Hematopoietic multipotent progenitor cell (in vitro differentiated cells): ENCODE measurements around the gene CACNB2. TPM values are rescaled to one million over a fixed set of nuclear protein-coding genes. Genes with fewer than 3 reads are reported as not detected.

Experiments
- DNase-seq, 3 donors: peaks; one replicate each; pipeline ENCODE4 v3.0.0-alpha.2; 2011 to 2015; ENCODE audit warnings: low read depth in 2 of 3, low spot score in 2 of 3
- total RNA-seq: library from RNA; depleted of rRNA; stranded (reverse); fragments of >200 nt; gene quantifications from one replicate; pipeline ENCODE4 v1.2.3, GENCODE V29; 2012

Gene CACNB2
- total RNA-seq, 1 donor, result 11.6 TPM

- no peak for DNase-seq
Observed at GRCh38 chr10:18223898-18224297, 83.7 kb downstream of the CACNB2 start.

- DNase-seq, result no peak
Observed at GRCh38 chr10:18224626-18225445, 84.6 kb downstream of the CACNB2 start.

GRCh38 chr10:18226336-18226735 is 86.1 kb downstream of the CACNB2 start:
- no peak for DNase-seq

- no peak for DNase-seq
Observed at GRCh38 chr10:18229826-18230225, 89.6 kb downstream of the CACNB2 start.

- no peak for DNase-seq
Observed at GRCh38 chr10:18230794-18231193, 90.6 kb downstream of the CACNB2 start.

GRCh38 chr10:18231480-18231879 is 91.3 kb downstream of the CACNB2 start:
- DNase-seq, result no peak

GRCh38 chr10:18233775-18234174 is 93.6 kb downstream of the CACNB2 start:
- no peak for DNase-seq

GRCh38 chr10:18235477-18235876 is 95.3 kb downstream of the CACNB2 start:
- DNase-seq, result no peak

GRCh38 chr10:18236756-18237155 is 96.5 kb downstream of the CACNB2 start:
- DNase-seq, result no peak

- DNase-seq, result peak in 2 of 3 donors; percentile 41 to 57
Observed at GRCh38 chr10:18238870-18239485, 98.8 kb downstream of the CACNB2 start.

- DNase-seq, result no peak
Observed at GRCh38 chr10:18240185-18240882, 100.1 kb downstream of the CACNB2 start.

- DNase-seq, result no peak
Observed at GRCh38 chr10:18246967-18247366, 106.7 kb downstream of the CACNB2 start.

GRCh38 chr10:18252086-18252485 is 111.9 kb downstream of the CACNB2 start:
- no peak for DNase-seq

GRCh38 chr10:18254086-18254485 is 113.9 kb downstream of the CACNB2 start:
- DNase-seq, result no peak

GRCh38 chr10:18254692-18255091 is 114.5 kb downstream of the CACNB2 start:
- no peak for DNase-seq

GRCh38 chr10:18260310-18260922 is 120.2 kb downstream of the CACNB2 start:
- no peak for DNase-seq

GRCh38 chr10:18261063-18261610 is 120.9 kb downstream of the CACNB2 start:
- DNase-seq, result no peak

GRCh38 chr10:18261768-18262231 is 121.6 kb downstream of the CACNB2 start:
- no peak for DNase-seq

GRCh38 chr10:18264466-18265050 is 124.3 kb downstream of the CACNB2 start:
- no peak for DNase-seq

- DNase-seq, result no peak
Observed at GRCh38 chr10:18268005-18268404, 127.8 kb downstream of the CACNB2 start.
